AG04450 (cell line): ENCODE measurements around the gene CHDH. TPM values are rescaled to one million over a fixed set of nuclear protein-coding genes. Genes with fewer than 3 reads are reported as not detected.

Experiments used
- CTCF ChIA-PET: fragments of 300-600, 350-600 bp; formaldehyde crosslinking; extraction: SDS; loops from one replicate; lab custom pipeline; 2022; ENCODE audit warnings: antibody characterized with exemption, inconsistent platforms; lab: Charles Lee
- POLR2A ChIA-PET: fragments of 350-600 bp; formaldehyde crosslinking; extraction: SDS; loops from one replicate; lab custom pipeline; 2021; ENCODE audit warnings: antibody characterized with exemption, inconsistent platforms; lab: Yijun Ruan, JAX
- DNase-seq: peaks from one replicate; pipeline ENCODE4 v3.0.0-alpha.2; 2011; ENCODE audit warnings: low read depth, low spot score
- H3K27ac ChIP-seq: one replicate; pipeline ENCODE4 v1.5.1; 2012; ENCODE audit warnings: low read depth, low read length, control low read depth
- H3K27me3 ChIP-seq: one replicate; pipeline ENCODE4 v1.6.0; 2012; ENCODE audit warnings: low read length; ENCODE audit not compliant: control insufficient read depth, insufficient read depth
- H3K4me3 ChIP-seq: 2 replicates; pipeline ENCODE4 v1.5.1; 2011; ENCODE audit warnings: mild to moderate bottlenecking, low read depth, low read length, control low read depth
- H3K9me3 ChIP-seq: 2 replicates; pipeline ENCODE4 v1.5.1; 2012; ENCODE audit warnings: low read length; ENCODE audit not compliant: control insufficient read depth, insufficient read depth
- polyA plus RNA-seq: library from polyadenylated mRNA; depleted of rRNA; stranded (reverse); fragments of >200 nt; gene quantifications from 2 replicates; pipeline ENCODE4 v1.2.3, GENCODE V29; 2011
- TF ChIP-seq, protein P1 (sequence below): IDR thresholded peaks from 2 replicates; pipeline ENCODE4 v1.5.1; 2011; ENCODE audit warnings: low read depth, low read length, control low read depth, inconsistent platforms

CHDH gene
- polyA plus RNA-seq, 1 experiment: 0.01 TPM

DNA sequence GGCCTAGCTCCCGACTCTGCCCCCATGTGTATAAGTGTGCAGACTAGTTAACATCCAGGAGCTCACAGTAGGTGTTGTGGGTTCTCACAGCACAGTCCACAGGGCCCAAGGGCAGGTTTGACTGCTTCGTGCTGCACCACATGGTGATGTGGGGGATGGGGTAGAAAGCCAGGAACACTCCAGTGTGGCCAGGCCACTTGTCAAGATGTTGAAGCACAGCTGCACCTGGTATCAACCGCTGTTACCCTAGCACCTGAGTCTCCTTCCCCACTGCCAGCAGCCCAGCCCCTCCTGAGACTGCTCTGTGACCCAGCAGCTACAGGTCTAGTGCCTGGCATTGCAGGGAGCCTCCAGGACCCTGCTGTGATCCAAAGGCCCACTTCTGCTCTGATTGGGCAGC is 53.4 kb downstream of the CHDH start:
- Histone ChIP-seq H3K9me3 (no peaks in the 10 kb centered on the region), H3K4me3 (no peak overlapping the region), H3K27me3 (peaks cover 16% of the 10 kb centered on the region), H3K27ac (no peak overlapping the region)
- DNase-seq: no peak
- CTCF ChIA-PET: no interaction called here
- POLR2A ChIA-PET: no interaction called here
- TF ChIP-seq, protein P1, sequence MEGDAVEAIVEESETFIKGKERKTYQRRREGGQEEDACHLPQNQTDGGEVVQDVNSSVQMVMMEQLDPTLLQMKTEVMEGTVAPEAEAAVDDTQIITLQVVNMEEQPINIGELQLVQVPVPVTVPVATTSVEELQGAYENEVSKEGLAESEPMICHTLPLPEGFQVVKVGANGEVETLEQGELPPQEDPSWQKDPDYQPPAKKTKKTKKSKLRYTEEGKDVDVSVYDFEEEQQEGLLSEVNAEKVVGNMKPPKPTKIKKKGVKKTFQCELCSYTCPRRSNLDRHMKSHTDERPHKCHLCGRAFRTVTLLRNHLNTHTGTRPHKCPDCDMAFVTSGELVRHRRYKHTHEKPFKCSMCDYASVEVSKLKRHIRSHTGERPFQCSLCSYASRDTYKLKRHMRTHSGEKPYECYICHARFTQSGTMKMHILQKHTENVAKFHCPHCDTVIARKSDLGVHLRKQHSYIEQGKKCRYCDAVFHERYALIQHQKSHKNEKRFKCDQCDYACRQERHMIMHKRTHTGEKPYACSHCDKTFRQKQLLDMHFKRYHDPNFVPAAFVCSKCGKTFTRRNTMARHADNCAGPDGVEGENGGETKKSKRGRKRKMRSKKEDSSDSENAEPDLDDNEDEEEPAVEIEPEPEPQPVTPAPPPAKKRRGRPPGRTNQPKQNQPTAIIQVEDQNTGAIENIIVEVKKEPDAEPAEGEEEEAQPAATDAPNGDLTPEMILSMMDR: no peak

DNA sequence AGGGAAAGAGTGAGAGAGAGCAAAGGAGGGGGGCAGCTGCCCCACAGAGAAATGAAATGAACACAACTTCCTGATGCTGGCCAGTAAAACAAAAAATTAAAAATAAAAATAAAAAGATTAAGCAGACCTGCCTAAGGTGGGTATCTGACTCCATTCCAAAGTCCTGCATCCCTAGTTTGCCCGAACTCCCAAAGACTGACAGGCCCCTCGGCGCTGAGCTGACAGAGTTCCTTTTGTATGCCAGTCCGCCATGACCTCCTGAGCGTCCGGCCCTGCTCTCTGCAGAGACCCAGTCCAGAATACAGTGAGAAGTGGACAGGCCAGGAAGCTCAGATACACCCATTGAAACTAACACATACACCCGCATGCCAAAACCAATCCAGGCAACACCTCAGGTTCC is 54.9 kb downstream of the CHDH start:
- no peak overlapping the region for H3K27ac ChIP-seq
- peaks cover 16% of the 10 kb centered on the region for H3K27me3 ChIP-seq
- CTCF ChIA-PET: no interaction called here
- TF ChIP-seq, protein P1: no peak
- no peak for DNase-seq
- no peaks in the 10 kb centered on the region for H3K9me3 ChIP-seq
- POLR2A ChIA-PET: no interaction called here
- H3K4me3 ChIP-seq: no peak overlapping the region

DNA sequence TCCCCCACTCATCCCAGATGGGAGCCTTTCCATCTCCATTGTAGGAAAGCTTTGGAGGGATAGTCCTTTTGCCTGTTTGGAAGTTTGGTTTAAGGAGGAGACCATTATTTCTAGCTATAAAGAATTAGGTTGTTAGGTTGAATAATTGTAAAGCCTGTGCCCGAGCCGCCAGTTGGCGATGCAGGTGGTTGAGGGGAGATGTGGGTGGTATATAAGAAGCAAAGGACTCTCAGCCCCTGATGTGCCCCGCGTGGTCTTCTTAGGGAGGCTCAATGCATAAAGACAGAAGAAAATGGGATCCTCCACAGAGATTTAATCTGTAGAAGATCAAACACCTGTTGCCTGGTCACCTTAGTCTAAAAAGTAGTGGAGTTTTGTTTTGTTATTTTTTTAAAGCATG is 55.7 kb downstream of the CHDH start:
- POLR2A ChIA-PET: no interaction called here
- Histone ChIP-seq H3K27ac (no peak overlapping the region), H3K9me3 (no peaks in the 10 kb centered on the region), H3K4me3 (no peak overlapping the region), H3K27me3 (peaks cover 16% of the 10 kb centered on the region)
- CTCF ChIA-PET: no interaction called here
- DNase-seq: no peak
- TF ChIP-seq, protein P1: no peak

DNA sequence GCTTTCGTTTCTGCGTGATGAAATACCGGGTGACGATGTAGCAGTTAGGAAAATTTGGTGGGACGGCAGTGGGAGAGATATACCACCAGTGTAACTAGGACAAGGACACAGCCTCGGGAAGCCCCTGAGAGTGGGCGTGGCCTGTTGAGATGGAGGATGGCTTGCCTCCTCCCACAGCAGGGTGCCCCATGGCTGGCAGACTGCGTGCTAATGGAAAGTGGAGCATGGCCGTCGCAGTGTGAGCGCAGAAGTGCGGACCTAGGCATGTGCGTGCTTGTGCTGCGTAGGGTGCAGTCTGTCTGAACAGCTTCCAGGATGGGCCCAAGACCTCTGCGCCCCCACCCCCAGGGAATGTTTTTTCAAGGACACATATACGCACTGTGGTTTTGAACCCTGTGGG is 56.8 kb downstream of the CHDH start:
- ChIA-PET CTCF (no interaction called here), POLR2A (no interaction called here)
- Histone ChIP-seq H3K27me3 (peaks cover 16% of the 10 kb centered on the region), H3K27ac (no peak overlapping the region), H3K9me3 (no peaks in the 10 kb centered on the region), H3K4me3 (no peak overlapping the region)
- TF ChIP-seq, protein P1: no peak
- no peak for DNase-seq

DNA sequence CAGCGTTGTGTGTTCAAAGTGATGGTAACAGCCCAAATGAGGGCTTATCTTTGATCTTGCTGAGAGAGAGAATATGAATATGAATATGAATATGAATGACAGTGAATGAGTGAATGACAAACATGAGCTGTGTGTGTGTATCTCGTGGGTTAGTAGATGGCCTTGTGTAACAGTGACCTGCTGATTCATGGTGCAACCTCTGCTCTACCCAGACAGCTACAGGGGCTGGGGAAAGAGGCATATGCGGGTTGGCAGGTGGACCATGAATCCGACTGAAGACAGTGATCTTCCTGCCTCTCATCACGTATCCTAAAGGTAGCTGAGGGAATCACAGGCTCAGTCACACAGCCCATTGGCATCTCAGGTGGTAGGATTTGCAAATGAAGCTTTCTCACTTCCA is 58.2 kb downstream of the CHDH start:
- no peak for DNase-seq
- no peak overlapping the region for H3K4me3 ChIP-seq
- no peaks in the 10 kb centered on the region for H3K9me3 ChIP-seq
- H3K27ac ChIP-seq: no peak overlapping the region
- TF ChIP-seq, protein P1: no peak
- H3K27me3 ChIP-seq: peaks cover 20% of the 10 kb centered on the region
- ChIA-PET CTCF (no interaction called here), POLR2A (no interaction called here)
